ENCODE results near the gene RASAL1.

Gene RASAL1

GRCh38 chr12:113137861-113138783 is 2.6 kb upstream of the RASAL1 start:
- CTCF ChIA-PET = interaction anchor here (0.5 to 1.7 kb wide), 4 partner anchors 15 to 238 kb away, joined by 3 to 6 read pairs (median 4); no protein-coding TSS in a partner anchor

GRCh38 chr12:113136990-113137511 is 1.5 kb upstream of the RASAL1 start:
- H3K27ac ChIP-seq = no peak overlapping the region
- POLR2A ChIA-PET (ENCODE audit: low non-redundant PET) = no interaction called here
- DNase-seq (ENCODE audit: low spot score) = no peak
- no peak for TF ChIP-seq CTCF (conservative IDR thresholded peaks at IDR 0.05; ENCODE audit: low read depth)
- CTCF ChIA-PET = interaction anchor here (0.6 to 1.2 kb wide), 2 partner anchors 38 to 146 kb away, joined by 3 to 4 read pairs; no protein-coding TSS in a partner anchor

More at GRCh38 chr12:113137861-113138783, 2.6 kb upstream of the RASAL1 start:
- DNase-seq (ENCODE audit: low spot score) = no peak
- H3K27ac ChIP-seq = no peak overlapping the region
- no peak for TF ChIP-seq CTCF (conservative IDR thresholded peaks at IDR 0.05; ENCODE audit: low read depth)
- POLR2A ChIA-PET (ENCODE audit: low non-redundant PET) = no interaction called here

- no peak overlapping the region for H3K27ac ChIP-seq
- no peak for DNase-seq (ENCODE audit: low spot score)
- ChIA-PET CTCF (no interaction called here), POLR2A (ENCODE audit: low non-redundant PET) (no interaction called here)
- no peak for TF ChIP-seq CTCF (conservative IDR thresholded peaks at IDR 0.05; ENCODE audit: low read depth)
Observed at GRCh38 chr12:113136128-113136989, 798 bp upstream of the RASAL1 start.

- ChIA-PET CTCF (interaction anchor here (0.6 to 1.6 kb wide), 2 partner anchors 18 to 46 kb away, joined by 4 to 11 read pairs; no protein-coding TSS in a partner anchor), POLR2A (ENCODE audit: low non-redundant PET) (no interaction called here)
- H3K27ac ChIP-seq = no peak overlapping the region
- no peak for DNase-seq (ENCODE audit: low spot score)
- TF ChIP-seq CTCF (conservative IDR thresholded peaks at IDR 0.05; ENCODE audit: low read depth) = no peak
Observed at GRCh38 chr12:113134521-113134951, 1.0 kb downstream of the RASAL1 start.

- H3K27ac ChIP-seq = no peak overlapping the region
- POLR2A ChIA-PET (ENCODE audit: low non-redundant PET) = no interaction called here
- CTCF ChIA-PET = interaction anchor here (0.6 to 1.6 kb wide), 2 partner anchors 19 to 45 kb away, joined by 4 to 11 read pairs; no protein-coding TSS in a partner anchor
- DNase-seq (ENCODE audit: low spot score) = no peak
- TF ChIP-seq CTCF (conservative IDR thresholded peaks at IDR 0.05; ENCODE audit: low read depth) = no peak
Observed at GRCh38 chr12:113134071-113134470, 1.5 kb downstream of the RASAL1 start.

GRCh38 chr12:113133666-113134065 is 1.9 kb downstream of the RASAL1 start:
- no peak for TF ChIP-seq CTCF (conservative IDR thresholded peaks at IDR 0.05; ENCODE audit: low read depth)
- POLR2A ChIA-PET (ENCODE audit: low non-redundant PET) = no interaction called here
- no peak overlapping the region for H3K27ac ChIP-seq
- no peak for DNase-seq (ENCODE audit: low spot score)
- CTCF ChIA-PET = interaction anchor here (0.7 to 1.6 kb wide), 3 partner anchors 13 to 21 kb away, joined by 3 to 11 read pairs (median 7); no protein-coding TSS in a partner anchor
